Measurements from ENCODE around the gene ARHGAP19. TPM values are rescaled to one million over a fixed set of nuclear protein-coding genes. Genes with fewer than 3 reads are reported as not detected.

The ARHGAP19 gene
- total and polyA plus RNA-seq, 2 donors from 2014 or later, result 5.3 to 10.6 TPM

- H3K27me3 ChIP-seq (ENCODE audit: control insufficient read depth, insufficient read depth, low read length), result no peaks in the 10 kb centered on the region
- TF ChIP-seq CTCF (IDR thresholded peaks at IDR 0.05; ENCODE audit: borderline replicate concordance, extremely low read depth, insufficient read depth), result no peak
- H3K4me3 ChIP-seq (ENCODE audit: low read length in 3 of 3), result no peak overlapping the region
- H3K27ac ChIP-seq (ENCODE audit: low read depth in 2 of 2, low read length in 2 of 2), result no peak overlapping the region
- intact Hi-C loops (cut with DNase I), result loop anchor here (10.0 kb wide), 1 partner anchor 53 kb away; no protein-coding TSS in a partner anchor
- no peaks in the 10 kb centered on the region for H3K9me3 ChIP-seq (ENCODE audit: control insufficient read depth in 2 of 3, insufficient read depth in 1 of 3, low read length in 3 of 3)
- FAIRE-seq (no peak), DNase-seq (peak in 2 of 5 donors; percentile 3 to 17)
- H3K4me1 ChIP-seq (ENCODE audit: control insufficient read depth in 2 of 3, insufficient read depth in 2 of 3, low read depth in 1 of 3, low read length in 3 of 3), result peaks cover 0 to 4% (median 0%) of the 10 kb centered on the region in 3 donors
- no peaks in the 10 kb centered on the region for H3K36me3 ChIP-seq (ENCODE audit: control insufficient read depth in 2 of 3, insufficient read depth in 3 of 3, low read length in 3 of 3)
- H3K9ac ChIP-seq (ENCODE audit: low read length in 3 of 3), result no peak overlapping the region
Measured at GRCh38 chr10:97338041-97338440, 45.6 kb upstream of the ARHGAP19 start.

GRCh38 chr10:97336942-97337831, 44.8 kb upstream of the ARHGAP19 start:
- FAIRE-seq (no peak), DNase-seq (peak; percentile 47 to 63 (median 58))
- H3K9me3 ChIP-seq (ENCODE audit: control insufficient read depth in 2 of 3, insufficient read depth in 1 of 3, low read length in 3 of 3), result no peaks in the 10 kb centered on the region
- H3K27ac ChIP-seq (ENCODE audit: low read depth in 2 of 2, low read length in 2 of 2), result peak overlapping the region in 1 of 2 donors; percentile 42
- intact Hi-C loops (cut with DNase I), result loop anchor here (10.0 kb wide), 1 partner anchor 52 kb away; no protein-coding TSS in a partner anchor
- peaks cover 0 to 4% (median 3%) of the 10 kb centered on the region in 3 donors for H3K4me1 ChIP-seq (ENCODE audit: control insufficient read depth in 2 of 3, insufficient read depth in 2 of 3, low read depth in 1 of 3, low read length in 3 of 3)
- H3K27me3 ChIP-seq (ENCODE audit: control insufficient read depth, insufficient read depth, low read length), result no peaks in the 10 kb centered on the region
- no peak overlapping the region for H3K4me3 ChIP-seq (ENCODE audit: low read length in 3 of 3)
- H3K9ac ChIP-seq (ENCODE audit: low read length in 3 of 3), result no peak overlapping the region
- no peaks in the 10 kb centered on the region for H3K36me3 ChIP-seq (ENCODE audit: control insufficient read depth in 2 of 3, insufficient read depth in 3 of 3, low read length in 3 of 3)
- no peak for TF ChIP-seq CTCF (IDR thresholded peaks at IDR 0.05; ENCODE audit: borderline replicate concordance, extremely low read depth, insufficient read depth)

GRCh38 chr10:97336446-97336845, 44.0 kb upstream of the ARHGAP19 start:
- no peak for FAIRE-seq
- Histone ChIP-seq H3K27ac (ENCODE audit: low read depth in 2 of 2, low read length in 2 of 2) (no peak overlapping the region), H3K4me3 (ENCODE audit: low read length in 3 of 3) (no peak overlapping the region), H3K9me3 (ENCODE audit: control insufficient read depth in 2 of 3, insufficient read depth in 1 of 3, low read length in 3 of 3) (no peaks in the 10 kb centered on the region), H3K9ac (ENCODE audit: low read length in 3 of 3) (no peak overlapping the region), H3K36me3 (ENCODE audit: control insufficient read depth in 2 of 3, insufficient read depth in 3 of 3, low read length in 3 of 3) (no peaks in the 10 kb centered on the region), H3K4me1 (ENCODE audit: control insufficient read depth in 2 of 3, insufficient read depth in 2 of 3, low read depth in 1 of 3, low read length in 3 of 3) (peaks cover 0 to 8% (median 8%) of the 10 kb centered on the region in 3 donors), H3K27me3 (ENCODE audit: control insufficient read depth, insufficient read depth, low read length) (no peaks in the 10 kb centered on the region)
- no peak for TF ChIP-seq CTCF (IDR thresholded peaks at IDR 0.05; ENCODE audit: borderline replicate concordance, extremely low read depth, insufficient read depth)
- intact Hi-C loops (cut with DNase I), result loop anchor here (10.0 kb wide), 1 partner anchor 52 kb away; no protein-coding TSS in a partner anchor
- peak in 1 of 5 donors; percentile 10 for DNase-seq
